PC-3 (cell line): ENCODE measurements around the gene STN1. TPM values are rescaled to one million over a fixed set of nuclear protein-coding genes. Genes with fewer than 3 reads are reported as not detected.

Experiments
- ATAC-seq: fragments of 200-7000 bp; cut with Tn5 transposase; 2 replicates; pipeline ENCODE4 v1.9.1; 2020; ENCODE audit warnings: mild to moderate bottlenecking, moderate library complexity
- BruUV-seq: library from RNA; stranded (reverse); fragments of 400-500 nt; replicated peaks from 2 replicates; lab custom pipeline; 2021; lab: Mats Ljungman, UMichigan
- CTCF ChIA-PET: fragments of 300-600 bp; sonication (Branson Sonifier 250); formaldehyde crosslinking; loops from one replicate; lab custom pipeline; 2022; ENCODE audit warnings: antibody characterized with exemption; lab: Charles Lee
- POLR2A ChIA-PET: fragments of 300-600 bp; sonication (Branson Sonifier 250); formaldehyde crosslinking; loops from one replicate; lab custom pipeline; 2022; ENCODE audit warnings: antibody characterized with exemption; ENCODE audit not compliant: unreplicated experiment; lab: Charles Lee
- DNase-seq: peaks from one replicate; pipeline ENCODE4 v3.0.0-alpha.2; 2015
- H2AFZ ChIP-seq: fragments of 300-600 bp; sonication (generic); 2 replicates; pipeline ENCODE4 v1.6.0; 2016; ENCODE audit warnings: antibody characterized with exemption, low read length
- H3F3A ChIP-seq: fragments of 300-600 bp; sonication (generic); one replicate; pipeline ENCODE4 v1.6.0; 2017; ENCODE audit warnings: antibody characterized with exemption, low read length, control low read depth, mild to moderate bottlenecking; ENCODE audit not compliant: unreplicated experiment
- H3K27ac ChIP-seq: fragments of 300-600 bp; sonication (generic); 2 replicates; pipeline ENCODE4 v1.5.1; 2016; ENCODE audit warnings: mild to moderate bottlenecking, low read length
- H3K27me3 ChIP-seq: fragments of 300-600 bp; sonication (generic); 2 replicates; pipeline ENCODE4 v1.6.1; 2016; ENCODE audit warnings: low read length, mixed read lengths
- H3K36me3 ChIP-seq: fragments of 300-600 bp; sonication (generic); 2 replicates; pipeline ENCODE4 v1.6.1; 2016; ENCODE audit warnings: low read depth, mixed run types, low read length, mixed read lengths
- H3K4me1 ChIP-seq: fragments of 300-600 bp; sonication (generic); 2 replicates; pipeline ENCODE4 v1.5.1; 2016; ENCODE audit warnings: low read length; ENCODE audit not compliant: insufficient read depth
- H3K4me2 ChIP-seq: fragments of 300-600 bp; sonication (generic); 2 replicates; pipeline ENCODE4 v1.6.0; 2016; ENCODE audit warnings: low read length
- H3K4me3 ChIP-seq: fragments of 300-600 bp; sonication (generic); 2 replicates; pipeline ENCODE4 v1.5.1; 2016; ENCODE audit warnings: mild to moderate bottlenecking, low read length, mixed read lengths
- H3K79me2 ChIP-seq: fragments of 300-600 bp; sonication (generic); 2 replicates; pipeline ENCODE4 v1.6.1; 2017; ENCODE audit warnings: low read length, mixed read lengths
- H3K9ac ChIP-seq: fragments of 300-600 bp; sonication (generic); 2 replicates; pipeline ENCODE4 v1.6.0; 2016; ENCODE audit warnings: mild to moderate bottlenecking, low read length
- H3K9me2 ChIP-seq: fragments of 300-600 bp; sonication (generic); replicated peaks from 2 replicates; pipeline ENCODE4 v1.6.1; 2016; ENCODE audit warnings: mixed run types, low read length, mixed read lengths
- H3K9me3 ChIP-seq: fragments of 300-600 bp; sonication (generic); 2 replicates; pipeline ENCODE4 v1.6.1; 2016; ENCODE audit warnings: low read length, mixed read lengths
- H4K20me1 ChIP-seq: fragments of 300-600 bp; sonication (generic); 2 replicates; pipeline ENCODE4 v1.6.1; 2016; ENCODE audit warnings: low read length, mixed read lengths
- EZH2 ChIP-seq: fragments of 300-600 bp; sonication (generic); IDR thresholded peaks from one replicate; pipeline ENCODE4 v1.6.1; 2017; ENCODE audit warnings: antibody characterized with exemption, mild to moderate bottlenecking, low read length; ENCODE audit not compliant: unreplicated experiment
- EZH2phosphoT487 ChIP-seq: fragments of 300-600 bp; sonication (generic); IDR thresholded peaks from 2 replicates; pipeline ENCODE4 v1.6.1; 2018; ENCODE audit warnings: mild to moderate bottlenecking, antibody characterized with exemption, low read length, borderline replicate concordance
- intact Hi-C: fragments of 100-400 bp; cut with micrococcal nuclease; formaldehyde crosslinking; loops from 2 replicates; pipeline ENCODE4 v1.9.0; 2023
- total RNA-seq: library from RNA; depleted of rRNA; stranded (reverse); fragments of >200 nt; gene quantifications from 2 replicates; pipeline ENCODE4 v1.2.3, GENCODE V29; 2014
- TF ChIP-seq, protein P1 (sequence below): fragments of 300-600 bp; sonication (generic); conservative IDR thresholded peaks from 2 replicates; pipeline ENCODE4 v1.5.1; 2017; ENCODE audit warnings: antibody characterized with exemption, low read depth, mild to moderate bottlenecking, low read length

STN1 gene
- total RNA-seq, 1 experiment from 2014 or later = 33.5 TPM

DNA sequence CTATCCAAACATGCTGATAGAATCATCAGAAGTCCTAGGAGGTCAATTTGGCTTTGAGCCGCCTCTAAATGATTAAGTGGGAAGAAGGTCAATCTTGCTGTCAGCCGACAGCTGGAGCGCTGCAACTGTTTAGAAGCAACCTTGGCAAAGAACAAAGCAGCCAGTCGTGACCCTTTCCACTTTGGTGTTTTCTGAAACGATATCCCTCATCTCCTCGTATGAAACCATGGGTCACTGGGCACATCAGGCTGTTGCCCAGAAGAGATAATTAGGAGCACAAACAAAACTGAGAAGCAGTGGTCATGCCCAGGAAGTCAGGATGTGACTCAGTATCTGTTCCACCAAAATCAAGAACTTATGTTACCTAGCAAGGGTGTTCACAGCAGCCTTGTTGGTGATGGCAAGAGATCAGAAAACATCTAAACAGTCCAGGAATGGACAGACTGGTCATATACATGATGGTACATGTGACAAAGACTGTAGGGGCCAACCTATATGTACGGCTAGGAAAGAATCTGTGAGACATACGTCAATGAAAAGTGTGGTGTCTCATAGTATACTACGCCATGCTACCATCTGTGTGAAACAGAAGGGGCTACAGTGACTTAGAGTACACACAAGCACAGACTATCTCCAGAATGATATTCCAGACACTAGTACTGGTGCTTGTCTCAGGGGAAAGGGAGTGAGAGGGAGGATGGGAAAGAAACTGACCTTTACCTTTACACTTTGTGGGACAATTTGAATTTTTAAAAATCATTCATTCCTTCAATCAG lies 22.4 kb downstream of the STN1 start:
- H3K9me2 ChIP-seq = no peaks in the 10 kb centered on the region
- no peaks in the 10 kb centered on the region for H3K79me2 ChIP-seq
- peak overlapping the region; percentile 98 for H3K27ac ChIP-seq
- no peak overlapping the region for H2AFZ ChIP-seq
- intact Hi-C loops = loop anchor here (1.0 to 2.0 kb wide), 3 partner anchors 13 to 75 kb away; no protein-coding TSS in a partner anchor
- H3F3A ChIP-seq = peaks cover 7% of the 10 kb centered on the region
- CTCF ChIA-PET = no interaction called here
- H3K36me3 ChIP-seq = peaks cover 17% of the 10 kb centered on the region
- no peaks in the 10 kb centered on the region for H4K20me1 ChIP-seq
- H3K4me1 ChIP-seq = peaks cover 54% of the 10 kb centered on the region
- POLR2A ChIA-PET = interaction anchor here (0.6 to 0.8 kb wide), 3 partner anchors 13 to 110 kb away, joined by 3 to 14 read pairs (median 7); no protein-coding TSS in a partner anchor
- ATAC-seq (peak; percentile 78), DNase-seq (peak; percentile 77)
- H3K27me3 ChIP-seq = no peaks in the 10 kb centered on the region
- peak overlapping the region; percentile 81 for H3K9ac ChIP-seq
- H3K9me3 ChIP-seq = no peaks in the 10 kb centered on the region
- H3K4me3 ChIP-seq = peak overlapping the region; percentile 12; the same call in 1 of the 2 replicates
- TF ChIP-seq EZH2phosphoT487 (no peak), EZH2 (no peak)
- TF ChIP-seq, protein P1, sequence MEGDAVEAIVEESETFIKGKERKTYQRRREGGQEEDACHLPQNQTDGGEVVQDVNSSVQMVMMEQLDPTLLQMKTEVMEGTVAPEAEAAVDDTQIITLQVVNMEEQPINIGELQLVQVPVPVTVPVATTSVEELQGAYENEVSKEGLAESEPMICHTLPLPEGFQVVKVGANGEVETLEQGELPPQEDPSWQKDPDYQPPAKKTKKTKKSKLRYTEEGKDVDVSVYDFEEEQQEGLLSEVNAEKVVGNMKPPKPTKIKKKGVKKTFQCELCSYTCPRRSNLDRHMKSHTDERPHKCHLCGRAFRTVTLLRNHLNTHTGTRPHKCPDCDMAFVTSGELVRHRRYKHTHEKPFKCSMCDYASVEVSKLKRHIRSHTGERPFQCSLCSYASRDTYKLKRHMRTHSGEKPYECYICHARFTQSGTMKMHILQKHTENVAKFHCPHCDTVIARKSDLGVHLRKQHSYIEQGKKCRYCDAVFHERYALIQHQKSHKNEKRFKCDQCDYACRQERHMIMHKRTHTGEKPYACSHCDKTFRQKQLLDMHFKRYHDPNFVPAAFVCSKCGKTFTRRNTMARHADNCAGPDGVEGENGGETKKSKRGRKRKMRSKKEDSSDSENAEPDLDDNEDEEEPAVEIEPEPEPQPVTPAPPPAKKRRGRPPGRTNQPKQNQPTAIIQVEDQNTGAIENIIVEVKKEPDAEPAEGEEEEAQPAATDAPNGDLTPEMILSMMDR = no peak
- H3K4me2 ChIP-seq = peak overlapping the region; percentile 55
- no TSS peak for BruUV-seq

DNA sequence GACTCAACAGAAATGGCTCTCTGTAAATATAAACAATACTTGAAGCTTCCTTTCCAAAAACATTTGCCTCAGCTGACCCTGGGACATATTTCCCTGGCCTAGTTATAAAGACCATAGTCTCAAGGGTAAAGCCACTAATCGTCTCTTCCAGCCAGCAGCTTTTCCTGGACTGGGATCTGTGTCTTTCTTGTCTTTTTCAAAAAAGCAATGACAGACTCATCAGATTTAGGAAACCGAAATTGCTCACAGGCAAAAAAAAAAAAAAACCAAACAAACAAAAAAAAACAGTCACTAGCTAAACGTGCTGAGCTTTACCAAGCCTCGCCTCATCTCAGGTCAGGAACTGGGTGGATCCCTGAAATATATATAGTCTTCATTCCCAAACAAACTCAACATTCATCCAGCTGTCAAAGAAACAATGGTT lies 23.5 kb downstream of the STN1 start:
- Histone ChIP-seq H3K4me1 (peaks cover 63% of the 10 kb centered on the region), H3K9me3 (no peaks in the 10 kb centered on the region), H3K9me2 (no peaks in the 10 kb centered on the region), H3K27me3 (no peaks in the 10 kb centered on the region), H3K36me3 (peaks cover 14% of the 10 kb centered on the region), H3K9ac (peak overlapping the region; percentile 77), H3K4me3 (peak overlapping the region; percentile 12; the same call in 1 of the 2 replicates), H4K20me1 (no peaks in the 10 kb centered on the region), H3K79me2 (no peaks in the 10 kb centered on the region), H3K27ac (peak overlapping the region; percentile 98), H2AFZ (no peak overlapping the region), H3K4me2 (peak overlapping the region; percentile 55), H3F3A (peaks cover 8% of the 10 kb centered on the region)
- CTCF ChIA-PET = interaction anchor here (0.6 to 0.7 kb wide), 3 partner anchors 75 to 185 kb away, joined by 6 to 14 read pairs (median 9); no protein-coding TSS in a partner anchor
- intact Hi-C loops = loop anchor here (2.0 kb wide), 2 partner anchors 22 to 76 kb away; no protein-coding TSS in a partner anchor
- ATAC-seq = peak; percentile 7; the same call in 1 of the 2 replicates
- peak; percentile 31 for DNase-seq
- TF ChIP-seq, protein P1 = no peak
- no peak for TF ChIP-seq EZH2phosphoT487
- TF ChIP-seq EZH2 = no peak
- no TSS peak for BruUV-seq
- POLR2A ChIA-PET = interaction anchor here (0.6 to 0.8 kb wide), 5 partner anchors 8 to 136 kb away, joined by 3 to 7 read pairs (median 6); no protein-coding TSS in a partner anchor
